ENCODE results near the gene RND1. TPM values are rescaled to one million over a fixed set of nuclear protein-coding genes. Genes with fewer than 3 reads are reported as not detected.
A peak's percentile ranks its signal among the peaks of the same experiment; 100 is the strongest.

The RND1 gene
- total and polyA plus RNA-seq, 2 of the 13 experiments (the other 11 are each of a cell fraction or from before 2014, with no cell fraction given), result 1.8 to 1.9 TPM

GRCh38 chr12:48851883-48852733 lies 13.6 kb downstream of the RND1 start, which contains the start of gene DDX23 (continued):
- TF ChIP-seq RERE (CRISPR knock-in tag; IDR thresholded peaks at IDR 0.05; ENCODE audit: low read depth), result no peak
- TF ChIP-seq ZBTB26 (CRISPR knock-in tag; IDR thresholded peaks at IDR 0.05; ENCODE audit: borderline replicate concordance), result no peak
- TF ChIP-seq MTF2 (CRISPR knock-in tag; IDR thresholded peaks at IDR 0.05; ENCODE audit: borderline replicate concordance), result no peak
- no peak for TF ChIP-seq ZNF329 (CRISPR knock-in tag; IDR thresholded peaks at IDR 0.05; ENCODE audit: low read depth)
- peak; percentile 88 for TF ChIP-seq RBM39 (IDR thresholded peaks at IDR 0.05; ENCODE audit: low read depth, low read length, poor library complexity, severe bottlenecking)
- peak; percentile 65 for TF ChIP-seq TBX2 (CRISPR knock-in tag; IDR thresholded peaks at IDR 0.05; ENCODE audit: borderline replicate concordance)
- TF ChIP-seq ZC3H13 (CRISPR knock-in tag; IDR thresholded peaks at IDR 0.05), result 0 out of 2 replicates have a peak, but pooled peaks have one; percentile 57
- peak; percentile 82 for TF ChIP-seq ZNF441 (CRISPR knock-in tag; IDR thresholded peaks at IDR 0.05; ENCODE audit: borderline replicate concordance)
- peak; percentile 98 for TF ChIP-seq GATAD1 (CRISPR knock-in tag; IDR thresholded peaks at IDR 0.05)
- peak; percentile 70 for TF ChIP-seq FOXP4 (CRISPR knock-in tag; IDR thresholded peaks at IDR 0.05)
- TF ChIP-seq GATAD2A (CRISPR knock-in tag; IDR thresholded peaks at IDR 0.05), result no peak
- no peak for TF ChIP-seq NAIF1 (CRISPR knock-in tag; IDR thresholded peaks at IDR 0.05; ENCODE audit: borderline replicate concordance)
- TF ChIP-seq PHF21A (CRISPR knock-in tag; IDR thresholded peaks at IDR 0.05), result peak; percentile 56; the same call in 1 of the 2 replicates
- TF ChIP-seq RCOR2 (CRISPR knock-in tag; IDR thresholded peaks at IDR 0.05), result peak; percentile 39; the same call in 1 of the 2 replicates
- TF ChIP-seq SRY (CRISPR knock-in tag; IDR thresholded peaks at IDR 0.05), result no peak; the same call in 1 of the 2 replicates
- no peak for TF ChIP-seq CBX1 (IDR thresholded peaks at IDR 0.05; ENCODE audit: low read depth)
- TF ChIP-seq PITX1 (CRISPR knock-in tag; IDR thresholded peaks at IDR 0.05), result peak; percentile 59; the same call in 1 of the 2 replicates
- peak; percentile 58 for TF ChIP-seq ZMYM4 (CRISPR knock-in tag; IDR thresholded peaks at IDR 0.05)
- TF ChIP-seq ZC3H4 (CRISPR knock-in tag; IDR thresholded peaks at IDR 0.05; ENCODE audit: borderline replicate concordance), result no peak
- TF ChIP-seq ETV5 (CRISPR knock-in tag; IDR thresholded peaks at IDR 0.05; ENCODE audit: borderline replicate concordance), result no peak
- TF ChIP-seq HOXA7 (CRISPR knock-in tag; IDR thresholded peaks at IDR 0.05), result no peak

Data from HepG2 (cell line).